Measurements from ENCODE around the gene POLR2E. TPM values are rescaled to one million over a fixed set of nuclear protein-coding genes. Genes with fewer than 3 reads are reported as not detected.

Gene POLR2E
- total and polyA plus RNA-seq, 2 of the 13 experiments (the other 11 are each of a cell fraction or from before 2014, with no cell fraction given): 140 to 272 TPM

- TF ChIP-seq, protein P1, sequence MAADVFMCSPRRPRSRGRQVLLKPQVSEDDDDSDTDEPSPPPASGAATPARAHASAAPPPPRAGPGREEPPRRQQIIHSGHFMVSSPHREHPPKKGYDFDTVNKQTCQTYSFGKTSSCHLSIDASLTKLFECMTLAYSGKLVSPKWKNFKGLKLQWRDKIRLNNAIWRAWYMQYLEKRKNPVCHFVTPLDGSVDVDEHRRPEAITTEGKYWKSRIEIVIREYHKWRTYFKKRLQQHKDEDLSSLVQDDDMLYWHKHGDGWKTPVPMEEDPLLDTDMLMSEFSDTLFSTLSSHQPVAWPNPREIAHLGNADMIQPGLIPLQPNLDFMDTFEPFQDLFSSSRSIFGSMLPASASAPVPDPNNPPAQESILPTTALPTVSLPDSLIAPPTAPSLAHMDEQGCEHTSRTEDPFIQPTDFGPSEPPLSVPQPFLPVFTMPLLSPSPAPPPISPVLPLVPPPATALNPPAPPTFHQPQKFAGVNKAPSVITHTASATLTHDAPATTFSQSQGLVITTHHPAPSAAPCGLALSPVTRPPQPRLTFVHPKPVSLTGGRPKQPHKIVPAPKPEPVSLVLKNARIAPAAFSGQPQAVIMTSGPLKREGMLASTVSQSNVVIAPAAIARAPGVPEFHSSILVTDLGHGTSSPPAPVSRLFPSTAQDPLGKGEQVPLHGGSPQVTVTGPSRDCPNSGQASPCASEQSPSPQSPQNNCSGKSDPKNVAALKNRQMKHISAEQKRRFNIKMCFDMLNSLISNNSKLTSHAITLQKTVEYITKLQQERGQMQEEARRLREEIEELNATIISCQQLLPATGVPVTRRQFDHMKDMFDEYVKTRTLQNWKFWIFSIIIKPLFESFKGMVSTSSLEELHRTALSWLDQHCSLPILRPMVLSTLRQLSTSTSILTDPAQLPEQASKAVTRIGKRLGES (CRISPR knock-in tag; IDR thresholded peaks at IDR 0.05; ENCODE audit: borderline replicate concordance): no peak
- TF ChIP-seq SMARCE1 (IDR thresholded peaks at IDR 0.05; ENCODE audit: borderline replicate concordance): 0 out of 2 replicates have a peak, but pooled peaks have one; percentile 16
- no peak for TF ChIP-seq PCBP2 (optimal IDR thresholded peaks at IDR 0.05; ENCODE audit: low read depth, low read length, poor library complexity, severe bottlenecking)
- 0 out of 2 replicates have a peak, but pooled peaks have one; percentile 34 for TF ChIP-seq PHF20 (CRISPR knock-in tag; IDR thresholded peaks at IDR 0.05)
- TF ChIP-seq, protein P2, sequence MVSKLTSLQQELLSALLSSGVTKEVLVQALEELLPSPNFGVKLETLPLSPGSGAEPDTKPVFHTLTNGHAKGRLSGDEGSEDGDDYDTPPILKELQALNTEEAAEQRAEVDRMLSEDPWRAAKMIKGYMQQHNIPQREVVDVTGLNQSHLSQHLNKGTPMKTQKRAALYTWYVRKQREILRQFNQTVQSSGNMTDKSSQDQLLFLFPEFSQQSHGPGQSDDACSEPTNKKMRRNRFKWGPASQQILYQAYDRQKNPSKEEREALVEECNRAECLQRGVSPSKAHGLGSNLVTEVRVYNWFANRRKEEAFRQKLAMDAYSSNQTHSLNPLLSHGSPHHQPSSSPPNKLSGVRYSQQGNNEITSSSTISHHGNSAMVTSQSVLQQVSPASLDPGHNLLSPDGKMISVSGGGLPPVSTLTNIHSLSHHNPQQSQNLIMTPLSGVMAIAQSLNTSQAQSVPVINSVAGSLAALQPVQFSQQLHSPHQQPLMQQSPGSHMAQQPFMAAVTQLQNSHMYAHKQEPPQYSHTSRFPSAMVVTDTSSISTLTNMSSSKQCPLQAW (CRISPR knock-in tag; IDR thresholded peaks at IDR 0.05): 0 out of 2 replicates have a peak, but pooled peaks have one; percentile 24
- TF ChIP-seq ZNF329 (CRISPR knock-in tag; IDR thresholded peaks at IDR 0.05; ENCODE audit: low read depth): no peak
- TF ChIP-seq, protein P3, sequence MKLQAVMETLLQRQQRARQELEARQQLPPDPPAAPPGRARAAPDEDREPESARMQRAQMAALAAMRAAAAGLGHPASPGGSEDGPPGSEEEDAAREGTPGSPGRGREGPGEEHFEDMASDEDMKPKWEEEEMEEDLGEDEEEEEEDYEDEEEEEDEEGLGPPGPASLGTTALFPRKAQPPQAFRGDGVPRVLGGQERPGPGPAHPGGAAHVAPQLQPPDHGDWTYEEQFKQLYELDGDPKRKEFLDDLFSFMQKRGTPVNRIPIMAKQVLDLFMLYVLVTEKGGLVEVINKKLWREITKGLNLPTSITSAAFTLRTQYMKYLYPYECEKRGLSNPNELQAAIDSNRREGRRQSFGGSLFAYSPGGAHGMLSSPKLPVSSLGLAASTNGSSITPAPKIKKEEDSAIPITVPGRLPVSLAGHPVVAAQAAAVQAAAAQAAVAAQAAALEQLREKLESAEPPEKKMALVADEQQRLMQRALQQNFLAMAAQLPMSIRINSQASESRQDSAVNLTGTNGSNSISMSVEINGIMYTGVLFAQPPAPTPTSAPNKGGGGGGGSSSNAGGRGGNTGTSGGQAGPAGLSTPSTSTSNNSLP (IDR thresholded peaks at IDR 0.05; ENCODE audit: low read depth, low read length): peak; percentile 39; the same call in 1 of the 2 replicates
- no peak for TF ChIP-seq KLF13 (CRISPR knock-in tag; IDR thresholded peaks at IDR 0.05)
- TF ChIP-seq GATAD2A (CRISPR knock-in tag; IDR thresholded peaks at IDR 0.05): peak; percentile 70; the same call in 1 of the 2 replicates
- TF ChIP-seq ZNF205 (CRISPR knock-in tag; IDR thresholded peaks at IDR 0.05): 0 out of 2 replicates have a peak, but pooled peaks have one; percentile 63
- no peak for TF ChIP-seq ZNF30 (CRISPR knock-in tag; IDR thresholded peaks at IDR 0.05)
- TF ChIP-seq ZBTB38 (CRISPR knock-in tag; IDR thresholded peaks at IDR 0.05): no peak; the same call in 1 of the 2 replicates
- TF ChIP-seq, protein P4, sequence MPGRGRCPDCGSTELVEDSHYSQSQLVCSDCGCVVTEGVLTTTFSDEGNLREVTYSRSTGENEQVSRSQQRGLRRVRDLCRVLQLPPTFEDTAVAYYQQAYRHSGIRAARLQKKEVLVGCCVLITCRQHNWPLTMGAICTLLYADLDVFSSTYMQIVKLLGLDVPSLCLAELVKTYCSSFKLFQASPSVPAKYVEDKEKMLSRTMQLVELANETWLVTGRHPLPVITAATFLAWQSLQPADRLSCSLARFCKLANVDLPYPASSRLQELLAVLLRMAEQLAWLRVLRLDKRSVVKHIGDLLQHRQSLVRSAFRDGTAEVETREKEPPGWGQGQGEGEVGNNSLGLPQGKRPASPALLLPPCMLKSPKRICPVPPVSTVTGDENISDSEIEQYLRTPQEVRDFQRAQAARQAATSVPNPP (CRISPR knock-in tag; IDR thresholded peaks at IDR 0.05): no peak
- no peak for TF ChIP-seq ZNF687 (CRISPR knock-in tag; IDR thresholded peaks at IDR 0.05)
- no peak for TF ChIP-seq ZNF333 (CRISPR knock-in tag; IDR thresholded peaks at IDR 0.05; ENCODE audit: borderline replicate concordance)
Observed at GRCh38 chr19:1102407-1103131, 7.4 kb upstream of the POLR2E start (continued).
